ENCODE measurements around the gene CETN1.

CETN1 gene

DNA sequence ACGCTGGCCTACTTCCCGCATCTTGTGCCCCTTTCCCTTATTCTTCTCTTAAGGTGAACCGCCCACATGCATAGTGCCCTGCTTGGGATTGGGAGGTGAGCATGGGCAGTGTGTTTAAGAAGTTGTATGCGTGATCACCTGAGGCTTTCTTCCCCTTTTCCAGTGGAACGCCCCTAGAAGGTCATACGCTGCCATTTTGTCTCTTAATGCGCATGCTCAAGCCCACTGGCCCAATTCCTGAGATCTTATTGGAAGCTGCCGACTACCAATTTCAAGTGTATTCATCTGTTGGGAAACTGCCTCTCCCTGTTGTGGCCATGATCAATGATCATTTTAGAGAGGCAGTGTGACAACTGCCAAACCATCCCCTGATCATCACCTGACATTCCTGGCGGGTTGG lies 3.3 kb upstream of the CETN1 start:
- FAIRE-seq (peak; percentile 48), DNase-seq (ENCODE audit: low spot score) (no peak)

DNA sequence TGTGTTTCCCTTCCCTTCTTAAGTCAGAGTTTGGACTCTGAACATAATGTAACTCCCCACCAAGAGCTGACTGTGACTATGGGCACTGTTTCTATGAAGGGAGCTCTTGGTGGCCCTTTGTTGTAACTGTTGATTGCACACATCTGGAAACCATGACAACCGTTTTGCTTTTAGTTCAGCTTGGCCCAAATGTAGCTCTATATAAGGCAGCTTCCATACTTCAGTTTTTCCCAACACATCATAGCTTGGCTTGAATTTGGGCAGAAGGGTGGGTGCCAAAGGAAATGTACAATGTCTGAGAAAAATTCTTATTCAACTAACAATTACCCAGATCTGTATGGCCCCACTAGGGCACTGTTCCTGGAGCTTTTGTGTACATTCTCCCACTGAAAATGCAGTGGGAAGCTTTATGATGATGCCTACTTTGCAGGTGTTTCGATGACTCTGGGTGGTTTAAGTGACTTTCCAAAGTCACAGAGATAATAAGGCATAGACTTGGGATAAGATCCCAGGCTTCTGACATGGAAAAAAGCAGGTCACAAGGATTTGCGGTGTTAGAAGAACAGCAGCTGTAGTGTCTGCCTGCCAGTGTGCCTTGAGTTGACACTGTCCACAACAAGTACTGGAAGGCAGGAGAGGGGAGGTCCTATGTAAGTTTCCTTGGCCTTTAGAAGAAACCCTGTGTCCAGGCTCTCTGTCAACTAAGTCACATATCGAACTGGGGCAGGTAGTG lies 2.4 kb upstream of the CETN1 start:
- FAIRE-seq, result peak; percentile 77
- no peak for DNase-seq (ENCODE audit: low spot score)

DNA sequence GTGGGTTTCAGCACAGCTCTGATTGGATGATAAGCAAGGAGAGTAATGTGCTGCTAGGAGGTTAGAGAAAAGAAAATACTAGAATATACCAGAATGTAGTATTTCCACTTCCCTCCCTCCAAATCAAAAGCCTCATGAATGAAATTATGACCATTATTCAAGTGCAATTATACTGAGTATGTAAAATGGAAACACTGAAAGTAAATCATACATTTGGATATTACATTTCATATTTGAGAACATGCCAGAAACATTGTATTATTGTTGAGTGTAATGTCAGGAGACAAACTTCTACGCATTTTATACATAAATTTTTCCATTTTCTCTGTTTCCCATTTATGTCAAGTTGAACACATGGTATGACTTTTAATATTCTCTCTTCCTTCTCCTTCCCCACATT lies 942 bp upstream of the CETN1 start:
- DNase-seq (ENCODE audit: low spot score) (no peak), FAIRE-seq (no peak)

- DNase-seq (ENCODE audit: low spot score) (no peak), FAIRE-seq (peak; percentile 74)
Observed at GRCh38 chr18:581096-581495, 916 bp downstream of the CETN1 start.

DNA sequence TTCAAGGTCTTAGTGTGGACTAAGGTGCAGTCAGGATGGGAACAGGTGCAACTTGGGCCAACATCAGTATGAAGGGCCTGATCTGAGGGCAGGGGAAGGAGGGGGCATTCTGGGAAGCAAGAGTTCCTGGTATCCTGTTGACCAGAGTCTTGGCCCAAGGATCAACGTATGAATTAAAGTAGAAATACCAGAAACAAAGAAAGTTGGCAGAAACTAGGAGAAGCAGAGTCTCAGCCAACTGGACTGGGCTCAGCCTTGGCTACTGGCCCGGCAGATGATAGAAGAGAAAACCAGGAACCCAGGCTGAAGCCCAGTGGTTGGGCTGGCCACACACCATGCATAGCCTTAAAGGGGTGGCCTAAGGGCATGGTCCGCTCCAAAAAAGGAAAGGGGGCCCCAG lies 2.3 kb downstream of the CETN1 start:
- FAIRE-seq (no peak), DNase-seq (ENCODE audit: low spot score) (no peak)

DNA sequence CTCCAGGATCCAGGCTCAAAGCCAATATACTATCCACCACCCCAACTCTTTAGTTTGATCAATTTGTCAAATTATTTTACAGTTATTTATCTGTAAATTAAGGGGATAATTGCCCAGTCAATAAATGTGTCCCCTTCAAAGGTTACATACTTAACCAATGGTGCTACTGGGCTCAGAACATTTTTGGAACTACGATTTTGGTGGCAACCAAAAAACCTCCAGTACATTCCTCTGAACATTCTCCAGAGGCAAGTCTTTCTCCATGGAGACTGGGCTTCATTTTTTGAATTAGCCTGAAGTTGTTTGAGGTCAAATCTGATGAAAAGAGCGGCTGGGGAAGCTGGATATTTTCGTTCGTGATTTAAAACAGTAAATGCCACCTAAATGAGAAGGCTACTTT lies 14.9 kb downstream of the CETN1 start:
- FAIRE-seq (no peak), DNase-seq (ENCODE audit: low spot score) (no peak)

GRCh38 chr18:595571-595970 lies 15.4 kb downstream of the CETN1 start:
- no peak for DNase-seq (ENCODE audit: low spot score)
- FAIRE-seq, result no peak

DNA sequence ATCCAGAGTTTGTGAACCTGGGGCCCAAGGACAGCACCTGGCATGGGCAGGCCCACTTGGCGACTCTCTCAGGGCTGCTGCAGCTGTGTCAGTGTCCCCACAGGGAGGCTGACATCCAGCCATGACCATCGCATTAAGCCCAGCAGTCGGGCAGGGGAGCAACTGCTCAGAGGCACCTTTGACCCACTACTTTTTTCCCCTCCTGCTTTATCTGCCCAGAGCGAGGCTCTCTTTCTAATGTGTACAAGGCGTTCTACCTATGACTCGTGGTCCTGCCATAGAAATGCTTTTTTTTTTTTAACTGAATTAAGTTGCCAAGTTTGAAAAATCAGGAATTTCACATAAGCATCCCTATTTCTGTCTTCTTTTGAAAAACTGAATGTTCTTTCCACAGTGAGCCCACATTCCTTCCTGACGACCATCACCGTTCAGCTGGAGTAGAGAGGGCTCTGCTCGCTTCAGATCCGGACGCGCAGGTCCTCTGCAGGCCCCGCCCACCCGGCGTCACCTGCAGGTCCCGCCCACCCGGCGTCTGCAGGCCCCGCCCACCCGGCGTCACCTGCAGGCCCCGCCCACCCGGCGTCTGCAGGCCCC lies 16.2 kb downstream of the CETN1 start:
- FAIRE-seq (no peak), DNase-seq (ENCODE audit: low spot score) (peak; percentile 90)

GRCh38 chr18:598124-598589 lies 18.0 kb downstream of the CETN1 start:
- peak; percentile 77 for FAIRE-seq
- no peak for DNase-seq (ENCODE audit: low spot score)

- DNase-seq (ENCODE audit: low spot score) (no peak), FAIRE-seq (no peak)
Observed at GRCh38 chr18:600107-600506, 19.9 kb downstream of the CETN1 start.

DNA sequence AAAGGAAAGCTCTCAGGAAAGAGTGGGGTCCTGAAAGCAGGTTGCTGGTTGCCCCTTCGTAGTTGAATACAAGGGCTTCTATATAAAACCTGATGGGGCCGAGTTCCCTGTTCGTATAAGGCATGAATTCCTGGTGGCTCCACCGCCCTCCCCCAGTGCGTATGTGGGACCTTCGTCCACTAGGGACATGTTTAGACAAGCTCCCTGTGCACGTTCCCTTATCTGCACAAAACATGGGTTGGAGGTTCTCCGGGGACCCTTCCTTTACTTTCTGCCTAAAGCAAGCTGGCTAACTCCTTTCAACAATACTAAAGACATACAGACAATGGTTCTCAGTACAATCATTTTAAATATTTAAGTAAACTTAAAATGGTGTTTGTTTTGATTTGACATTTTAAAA lies 24.6 kb downstream of the CETN1 start:
- no peak for FAIRE-seq
- no peak for DNase-seq (ENCODE audit: low spot score)

DNA sequence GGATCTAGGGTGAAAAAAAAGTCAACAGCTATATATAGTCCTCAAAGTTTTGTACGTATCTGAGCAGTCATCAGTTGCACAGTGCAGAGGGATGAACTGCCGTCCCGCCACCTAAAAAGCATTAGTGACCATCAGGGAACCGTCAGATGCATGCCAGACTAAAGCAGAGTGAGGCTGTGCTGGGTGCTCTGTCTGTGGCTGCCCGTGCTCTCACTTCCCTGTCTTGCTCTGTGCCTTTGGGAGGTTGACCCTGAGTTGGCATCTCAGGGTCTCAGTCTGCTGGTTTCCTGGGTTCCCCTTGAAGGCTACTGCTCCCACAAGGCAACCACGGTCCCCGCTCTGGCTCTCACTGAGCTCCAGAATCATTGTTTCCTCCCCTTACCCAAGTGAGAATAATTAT lies 27.8 kb downstream of the CETN1 start:
- FAIRE-seq (no peak), DNase-seq (ENCODE audit: low spot score) (no peak)

DNA sequence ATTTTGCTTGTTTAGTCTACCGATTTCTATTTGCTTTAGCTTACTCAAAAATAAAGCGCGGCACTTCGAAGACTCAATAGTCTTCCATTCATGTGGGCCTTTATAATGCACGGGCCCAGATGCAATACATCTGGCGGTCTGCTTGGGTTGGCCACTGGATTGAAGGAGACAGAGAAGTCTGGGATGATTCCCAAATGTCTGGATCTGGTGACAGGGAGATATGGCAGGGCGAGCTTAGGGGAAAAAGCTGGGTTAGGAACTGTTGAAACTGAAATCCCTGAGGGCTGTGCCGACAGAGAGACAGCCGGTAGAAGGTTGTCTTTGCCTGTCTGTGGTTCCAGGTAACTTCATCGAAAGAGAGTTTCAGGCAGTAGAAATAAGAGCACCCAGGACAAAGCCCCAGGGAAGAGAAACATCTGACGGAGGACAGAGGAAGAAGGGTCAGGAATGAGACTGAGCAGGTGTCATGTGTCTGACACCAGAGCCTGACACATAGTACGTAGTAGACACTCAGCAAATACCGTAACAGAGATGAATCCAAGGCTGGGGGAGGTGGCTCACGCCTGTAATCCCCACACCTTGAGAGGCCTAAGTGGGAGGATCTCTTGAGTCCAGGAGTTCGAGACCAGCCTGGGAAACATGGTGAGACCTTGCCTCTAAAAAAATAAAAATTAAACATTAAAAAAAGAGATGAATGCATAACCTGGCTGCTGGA lies 30.2 kb downstream of the CETN1 start:
- DNase-seq (ENCODE audit: low spot score) (no peak), FAIRE-seq (peak; percentile 23)

DNA sequence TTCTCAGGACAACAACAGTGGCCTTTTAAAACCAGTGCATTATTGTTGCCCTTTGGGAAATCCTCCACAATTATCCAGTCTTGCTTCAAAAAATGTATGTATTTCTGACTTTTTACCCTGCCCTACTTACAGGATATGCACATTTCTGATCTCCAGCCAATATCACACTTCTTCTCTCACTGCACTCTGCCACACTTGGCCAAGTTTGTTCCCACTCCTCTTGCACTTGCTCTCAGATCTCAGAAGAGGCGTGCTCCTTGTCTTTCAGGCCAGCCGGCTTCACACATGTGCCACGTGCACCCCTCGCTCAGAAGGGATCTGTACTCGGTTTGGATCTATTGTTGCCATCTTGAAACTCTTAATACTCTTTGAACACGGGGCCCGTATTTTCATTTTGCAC lies 32.0 kb downstream of the CETN1 start:
- FAIRE-seq, result no peak

DNA sequence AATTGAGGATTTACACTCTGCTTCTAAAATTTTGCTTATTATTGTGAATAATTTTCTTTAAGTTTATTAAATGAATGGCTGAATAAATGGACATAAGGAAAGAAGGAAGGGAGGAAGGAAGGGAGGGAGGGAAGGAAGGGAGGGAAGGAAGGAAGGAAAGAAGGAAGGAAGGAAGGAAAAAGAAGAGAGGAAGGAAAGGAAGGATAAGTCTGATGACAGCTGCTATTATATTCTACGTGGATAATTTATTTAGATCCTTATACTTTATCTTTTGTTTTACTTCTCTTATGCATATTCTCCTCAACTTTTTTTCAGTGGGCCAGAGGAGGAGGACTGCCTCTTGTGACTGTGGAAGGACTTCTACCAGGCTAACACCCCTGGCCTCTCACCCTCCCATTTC lies 34.0 kb downstream of the CETN1 start:
- FAIRE-seq (peak; percentile 30), DNase-seq (ENCODE audit: low spot score) (no peak)

More for the DNA sequence above, 32.0 kb downstream of the CETN1 start:
- no peak for DNase-seq (ENCODE audit: low spot score)

GRCh38 chr18:615092-615521 lies 34.9 kb downstream of the CETN1 start:
- no peak for DNase-seq (ENCODE audit: low spot score)
- no peak for FAIRE-seq

GRCh38 chr18:615773-616172 lies 35.6 kb downstream of the CETN1 start:
- peak; percentile 96 for FAIRE-seq
- no peak for DNase-seq (ENCODE audit: low spot score)

DNA sequence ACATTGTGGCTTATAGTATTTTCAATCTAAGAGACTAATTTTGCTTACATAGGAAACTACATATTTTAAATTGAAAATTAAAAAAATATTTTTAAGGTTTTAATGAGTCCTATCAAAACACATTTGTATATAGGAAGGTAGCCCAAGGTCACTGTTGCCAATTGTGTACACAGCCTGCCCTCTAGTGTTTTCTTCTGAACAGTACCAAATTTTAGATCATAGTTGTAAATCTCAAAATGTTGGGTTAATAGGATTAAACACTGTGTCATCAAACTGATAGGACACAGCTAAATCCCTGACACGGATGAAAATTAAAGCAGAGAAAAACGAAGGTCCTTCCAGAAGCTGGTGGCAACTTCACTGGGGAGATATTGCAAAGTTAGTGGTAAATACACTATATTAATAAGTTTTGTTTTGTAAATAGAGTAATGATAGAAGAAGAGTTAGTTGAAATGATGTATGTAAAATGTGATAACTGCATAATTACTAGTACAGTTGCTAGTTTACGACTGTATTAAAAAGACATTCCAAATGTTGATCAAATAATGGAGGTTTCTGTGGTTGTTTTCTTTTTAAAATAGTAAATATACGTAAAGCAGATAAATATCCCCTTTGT lies 36.3 kb downstream of the CETN1 start:
- FAIRE-seq, result peak; percentile 61
- peak; percentile 64 for DNase-seq (ENCODE audit: low spot score)

DNA sequence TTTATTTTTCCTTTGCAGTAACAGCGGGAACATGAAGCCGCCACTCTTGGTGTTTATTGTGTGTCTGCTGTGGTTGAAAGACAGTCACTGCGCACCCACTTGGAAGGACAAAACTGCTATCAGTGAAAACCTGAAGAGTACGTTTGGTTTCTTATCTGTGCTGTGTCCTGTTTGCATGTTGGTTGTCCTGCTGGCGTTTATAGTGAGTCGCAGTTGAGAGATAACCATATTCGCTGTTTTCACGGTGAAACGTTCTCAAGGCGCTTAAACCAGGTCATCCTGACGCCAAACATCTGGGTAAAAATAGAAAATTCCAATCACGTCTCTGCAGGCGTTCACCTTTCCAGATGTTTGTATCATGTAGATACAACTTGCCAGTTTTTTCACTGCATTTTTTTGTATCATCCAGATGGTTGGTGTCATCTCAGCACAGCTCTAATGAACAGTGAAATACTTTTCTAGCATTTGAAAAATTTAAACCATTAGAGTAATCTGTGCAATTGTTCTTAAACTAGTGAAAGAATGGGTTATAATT lies 37.9 kb downstream of the CETN1 start:
- FAIRE-seq (peak; percentile 42), DNase-seq (ENCODE audit: low spot score) (no peak)

DNA sequence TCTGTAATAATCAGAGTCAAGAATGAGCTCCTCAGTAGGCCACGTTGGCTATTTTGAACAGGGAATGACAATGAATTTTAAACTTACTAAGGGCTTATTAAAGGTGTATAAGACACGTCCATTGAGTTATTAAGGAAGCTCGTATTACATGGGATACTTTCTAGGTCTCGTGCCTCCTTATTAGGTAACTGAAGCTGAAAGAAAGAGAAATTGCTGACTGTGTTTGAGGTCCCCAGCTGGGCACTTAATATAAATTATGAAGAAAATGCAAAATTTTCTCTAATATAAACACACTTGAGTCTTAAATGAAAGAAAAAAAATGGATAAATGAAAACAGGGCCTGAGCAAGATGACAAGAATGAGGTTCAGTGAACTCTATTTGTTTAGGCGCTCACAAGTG lies 38.4 kb downstream of the CETN1 start:
- FAIRE-seq, result no peak

DNA sequence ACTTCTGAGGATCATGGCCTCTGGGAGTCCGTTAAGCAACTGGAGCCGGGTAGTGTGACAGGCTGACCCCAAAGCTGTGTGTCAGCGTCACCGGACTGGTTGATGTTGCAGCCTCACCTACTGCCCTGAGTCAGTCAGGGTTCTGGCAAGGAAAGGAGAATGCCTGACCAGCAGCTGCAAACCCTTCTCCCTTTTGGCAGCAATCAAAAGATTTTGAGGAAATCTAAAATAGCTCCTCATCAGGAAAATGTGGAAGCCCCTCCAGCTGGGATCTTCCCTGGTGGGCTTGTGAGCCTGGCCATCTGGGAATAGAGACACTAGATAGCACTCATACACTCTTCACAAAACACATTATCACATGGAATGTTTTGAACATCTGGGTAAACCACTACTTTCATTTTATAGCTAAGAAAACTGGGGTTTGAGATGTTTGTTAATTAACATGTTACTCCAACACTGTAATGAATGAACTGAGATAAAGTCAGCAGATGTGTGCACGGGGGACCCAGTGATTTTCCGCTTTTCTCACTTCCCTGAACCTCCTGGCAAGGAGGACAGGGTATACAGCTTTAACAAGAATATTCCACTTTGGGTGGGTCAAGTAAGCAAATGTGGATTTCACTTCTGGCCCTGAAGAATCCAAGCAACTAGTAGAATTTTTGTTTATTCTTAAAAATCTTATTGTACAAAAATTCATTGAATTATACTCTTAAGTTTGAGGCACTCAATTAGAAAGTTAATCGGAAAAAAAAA lies 41.3 kb downstream of the CETN1 start:
- no peak for FAIRE-seq

More for the DNA sequence above, 38.4 kb downstream of the CETN1 start:
- DNase-seq (ENCODE audit: low spot score), result no peak

More for the DNA sequence above, 41.3 kb downstream of the CETN1 start:
- no peak for DNase-seq (ENCODE audit: low spot score)

Measured in urothelium cell line (cell line).